H4 (cell line): ENCODE data around the gene MRPL24. TPM values are rescaled to one million over a fixed set of nuclear protein-coding genes. Genes with fewer than 3 reads are reported as not detected.
A peak's percentile ranks its signal among the peaks of the same experiment; 100 is the strongest.

Experiments
- DNase-seq: peaks from one replicate; pipeline ENCODE4 v3.0.0-alpha.2; 2015; ENCODE audit warnings: low spot score
- total RNA-seq: library from RNA; depleted of rRNA; stranded (reverse); fragments of >200 nt; shearing (Covaris generic); gene quantifications from 2 replicates; pipeline ENCODE4 v1.2.3, GENCODE V29; 2014

Gene MRPL24
- total RNA-seq, 1 experiment from 2014 or later, result 82.2 TPM

DNA sequence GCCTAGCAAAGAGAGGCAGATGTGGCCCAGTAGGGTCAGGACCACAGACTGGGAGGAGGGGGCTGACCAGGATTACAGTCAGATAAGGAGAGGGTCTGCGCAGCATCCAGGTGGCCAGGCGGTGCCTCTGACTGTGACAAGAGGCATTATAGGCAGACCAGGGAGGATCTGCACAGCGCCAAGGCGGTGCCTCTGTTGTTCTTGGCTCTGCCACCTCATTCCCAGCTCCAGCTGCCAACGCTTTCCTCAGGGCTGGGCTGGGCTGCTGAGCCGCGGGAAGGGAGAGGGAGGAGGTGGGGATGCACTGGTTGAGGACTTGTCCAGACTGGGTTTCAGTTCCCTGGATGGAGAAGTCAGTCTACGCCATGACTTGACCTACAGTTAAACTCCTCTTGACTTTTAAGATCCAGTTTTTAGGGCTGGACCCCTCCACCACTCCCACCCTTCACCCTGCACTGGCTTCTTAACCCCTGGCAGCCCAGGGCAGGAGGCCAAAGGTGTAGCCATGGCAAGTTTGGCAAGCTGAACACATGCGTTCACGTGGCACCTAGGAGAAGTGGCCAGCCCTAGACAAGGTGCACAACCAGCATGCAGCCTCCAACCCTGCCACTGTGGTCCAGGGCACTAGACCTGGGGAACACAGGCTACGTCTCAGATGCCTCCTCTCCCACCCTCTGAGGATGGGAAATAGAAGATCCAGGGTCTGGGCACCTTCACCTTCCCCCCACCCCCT, 31.0 kb downstream of the MRPL24 start:
- peak; percentile 76 for DNase-seq

DNA sequence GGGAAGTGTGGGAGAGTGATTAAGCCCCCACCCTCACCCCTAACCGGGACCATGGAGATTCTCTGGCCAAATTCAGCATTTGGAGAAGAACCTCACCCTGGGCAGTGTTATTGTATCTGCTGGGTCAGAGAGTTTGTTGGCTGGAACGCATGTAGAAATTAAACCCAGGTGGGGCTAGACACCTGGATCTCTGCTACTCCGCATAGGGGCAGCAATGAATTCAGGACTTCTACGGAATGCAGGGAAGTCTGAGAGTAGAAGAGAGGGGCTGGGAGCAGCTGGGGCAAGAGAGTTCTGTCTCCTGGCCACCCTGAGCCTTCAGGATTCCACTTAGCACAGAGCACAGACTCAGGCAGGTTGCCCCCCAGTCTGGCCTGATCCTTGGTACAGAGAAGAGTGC, 31.9 kb downstream of the MRPL24 start:
- DNase-seq, result no peak

DNA sequence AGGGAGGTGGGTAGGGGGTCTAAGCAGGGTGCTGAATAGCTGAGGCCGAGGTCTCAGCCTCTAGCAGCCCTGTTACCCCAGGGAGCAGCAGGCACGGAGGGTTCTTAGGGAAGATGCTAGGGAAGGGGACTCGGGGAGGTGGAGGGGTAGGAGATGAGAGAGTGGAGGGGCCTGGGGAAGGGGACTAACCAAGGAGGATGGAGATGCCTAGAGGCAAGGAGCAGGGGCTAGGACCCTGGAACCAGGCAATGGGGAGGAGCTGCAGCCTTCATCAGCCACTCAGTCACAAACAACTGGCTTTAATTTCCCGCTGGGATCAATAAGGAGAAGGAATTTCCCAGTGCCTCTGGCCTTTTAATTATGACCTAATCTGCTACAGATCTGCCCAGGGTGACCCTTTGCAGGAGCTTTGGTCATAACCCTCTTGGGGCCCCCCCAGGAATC, 32.6 kb downstream of the MRPL24 start:
- no peak for DNase-seq

DNA sequence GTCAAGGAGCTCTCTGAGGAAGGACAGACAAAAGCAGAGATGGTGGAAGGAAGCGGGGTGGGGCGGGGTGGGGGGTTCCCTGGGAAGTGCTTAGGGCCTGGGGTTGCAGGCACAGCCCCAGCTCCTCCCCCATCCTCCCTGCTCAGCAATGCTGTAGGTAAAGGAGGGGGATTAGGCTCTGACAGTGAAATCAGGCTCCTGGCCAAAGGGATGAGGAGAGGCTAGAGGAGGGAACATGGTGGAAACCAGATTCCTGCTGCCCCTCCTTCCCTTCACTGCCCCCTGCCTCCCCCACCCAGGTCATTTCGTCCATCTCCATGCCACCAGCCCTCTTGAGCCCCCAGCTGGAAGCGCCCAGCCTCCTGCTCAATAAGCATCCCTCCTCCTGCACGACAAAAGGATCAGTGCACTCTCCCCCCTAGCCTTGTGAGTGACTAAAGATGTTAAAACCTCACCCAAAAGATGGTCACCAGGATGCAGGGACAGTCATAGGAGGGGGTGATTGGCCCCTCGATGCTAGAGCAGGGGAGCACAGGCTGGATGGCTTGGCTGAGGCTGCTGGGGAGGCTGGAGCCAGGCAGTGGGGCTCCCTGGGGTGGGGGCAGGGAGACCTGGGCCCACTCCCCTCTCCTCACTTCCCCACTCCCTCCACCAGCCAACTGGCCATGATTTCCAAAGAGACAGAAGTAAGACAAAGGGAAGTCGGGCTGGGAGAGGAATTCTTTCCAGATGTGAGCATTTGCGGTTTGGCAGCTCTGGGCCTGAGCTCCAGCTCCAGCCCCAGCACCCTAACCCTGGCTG, 33.3 kb downstream of the MRPL24 start:
- DNase-seq, result no peak

DNA sequence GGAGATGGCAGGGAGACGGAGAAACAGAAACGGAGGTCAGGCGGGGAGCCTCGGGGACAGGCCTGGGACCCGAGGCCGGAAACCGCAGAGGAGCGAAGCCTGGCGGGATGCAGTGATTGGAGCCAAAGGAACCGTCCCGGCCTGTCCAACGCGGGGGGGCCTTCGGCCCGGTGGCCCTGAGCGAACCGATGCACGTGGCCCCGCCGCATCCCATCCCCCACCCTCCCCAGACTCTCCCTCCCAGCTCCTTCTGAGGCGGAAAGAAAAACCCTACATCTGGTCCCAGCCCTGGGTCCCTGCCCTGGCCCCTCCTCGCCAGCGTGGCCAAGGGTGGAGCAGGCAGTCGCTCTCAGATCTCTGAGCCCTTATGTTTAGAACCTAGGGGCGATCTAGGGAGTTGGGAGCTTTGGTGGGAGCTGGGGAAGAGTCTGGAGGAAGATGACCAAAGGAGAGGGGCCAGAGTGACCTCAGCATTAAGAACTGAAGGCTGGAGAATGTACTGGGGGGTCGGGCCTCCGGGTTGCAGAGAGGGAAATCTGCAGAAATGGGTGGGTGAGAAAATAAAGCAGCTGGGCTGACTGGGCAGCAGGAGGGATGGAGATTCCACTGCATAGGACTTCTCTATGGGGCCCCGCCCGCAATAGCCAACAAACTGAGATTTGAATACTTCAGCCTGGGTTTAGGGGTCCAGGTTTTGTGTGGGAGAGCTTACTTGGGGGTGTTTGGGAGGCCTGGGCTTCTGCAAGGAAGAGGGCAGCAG, 34.1 kb downstream of the MRPL24 start:
- no peak for DNase-seq

DNA sequence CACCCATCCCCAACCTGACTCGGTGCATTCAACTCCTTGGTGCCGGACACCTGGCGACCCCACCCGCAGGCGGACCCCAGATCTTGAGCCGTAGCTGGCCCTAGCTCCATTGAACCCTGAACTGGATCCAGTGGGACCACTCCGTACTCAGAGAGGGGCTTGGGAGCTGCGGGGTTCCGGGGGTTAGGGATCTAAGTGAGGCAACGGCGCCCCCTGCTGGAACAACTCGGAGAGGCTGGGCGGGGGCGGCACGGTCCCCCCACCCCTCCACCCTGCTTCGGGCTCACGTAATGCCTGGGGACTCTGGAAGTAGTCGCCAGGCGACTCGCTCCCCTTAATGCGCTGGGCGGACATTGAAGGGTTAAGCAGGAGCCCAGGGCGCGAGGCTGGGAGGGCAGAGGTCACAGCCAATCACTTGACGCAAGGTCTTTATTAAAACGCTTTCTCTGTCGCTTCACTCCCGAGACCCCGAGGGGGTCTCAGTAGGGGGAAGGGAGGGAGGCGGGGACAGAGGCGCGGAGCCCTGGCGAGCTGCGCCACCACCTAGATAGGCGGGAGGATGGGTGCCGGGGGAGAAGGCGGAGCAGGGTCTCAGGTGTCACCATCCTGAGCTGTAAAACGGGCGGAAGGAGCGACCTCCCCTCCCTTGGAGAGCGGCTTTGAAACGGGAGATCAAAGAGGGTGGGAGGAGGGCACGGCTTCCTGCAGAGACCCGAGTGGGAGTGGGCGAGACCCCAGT, 34.8 kb downstream of the MRPL24 start:
- no peak for DNase-seq

DNA sequence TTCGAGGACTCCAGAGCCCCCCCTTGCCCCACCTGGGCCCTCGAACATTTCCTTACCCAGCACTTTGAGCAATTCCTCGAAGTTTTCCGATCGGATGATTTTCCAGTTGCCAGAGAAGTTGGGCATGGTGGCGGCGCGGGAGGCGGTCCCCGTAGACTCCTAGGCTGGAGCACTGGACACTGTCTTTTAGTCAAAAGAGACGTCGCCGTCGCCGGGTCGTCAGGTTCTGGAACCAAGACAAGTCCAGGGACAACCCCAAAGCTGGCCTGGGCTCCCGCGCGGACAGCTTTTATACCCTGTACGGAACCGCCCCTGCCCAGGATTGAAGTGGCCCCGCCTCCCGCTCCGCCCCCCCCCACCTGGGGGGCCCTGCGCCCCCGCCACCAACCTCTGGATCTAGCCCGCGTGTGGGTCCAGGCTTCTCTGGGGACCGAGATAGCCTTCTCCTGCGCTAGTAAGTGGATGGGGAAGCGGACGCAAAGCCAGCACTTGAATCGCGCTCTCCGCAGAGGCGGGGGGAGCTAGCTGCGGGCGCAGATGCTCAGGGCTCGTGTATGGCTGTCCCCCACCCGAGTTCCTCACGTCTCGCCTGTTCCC, 35.5 kb downstream of the MRPL24 start, which contains the start of gene CRABP2:
TSS of gene CRABP2 (minus strand) at position 263 of the 597 bp plus-strand sequence. CDS start at position 126, 137 bp downstream.
- DNase-seq, result no peak

DNA sequence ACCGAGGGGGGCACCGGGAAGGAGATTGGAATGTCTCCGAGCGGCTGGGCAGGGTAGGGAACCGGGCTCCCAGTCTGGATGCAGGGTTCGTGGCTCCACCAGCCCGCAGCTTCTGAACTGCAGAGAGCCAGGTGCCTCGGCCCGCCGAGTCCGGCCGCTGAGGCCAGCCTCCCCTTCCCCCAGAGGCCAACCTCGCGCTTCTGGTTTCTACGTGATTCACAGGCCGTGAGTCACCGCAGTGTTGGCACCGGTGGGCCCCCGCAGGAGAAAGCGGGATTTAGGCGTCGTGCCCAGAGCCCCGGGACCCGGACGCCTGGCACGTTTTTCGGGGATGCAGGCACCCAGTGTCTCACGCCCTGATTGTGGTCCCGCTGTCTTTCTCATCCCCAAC, 36.0 kb downstream of the MRPL24 start:
- DNase-seq, result peak; percentile 54

DNA sequence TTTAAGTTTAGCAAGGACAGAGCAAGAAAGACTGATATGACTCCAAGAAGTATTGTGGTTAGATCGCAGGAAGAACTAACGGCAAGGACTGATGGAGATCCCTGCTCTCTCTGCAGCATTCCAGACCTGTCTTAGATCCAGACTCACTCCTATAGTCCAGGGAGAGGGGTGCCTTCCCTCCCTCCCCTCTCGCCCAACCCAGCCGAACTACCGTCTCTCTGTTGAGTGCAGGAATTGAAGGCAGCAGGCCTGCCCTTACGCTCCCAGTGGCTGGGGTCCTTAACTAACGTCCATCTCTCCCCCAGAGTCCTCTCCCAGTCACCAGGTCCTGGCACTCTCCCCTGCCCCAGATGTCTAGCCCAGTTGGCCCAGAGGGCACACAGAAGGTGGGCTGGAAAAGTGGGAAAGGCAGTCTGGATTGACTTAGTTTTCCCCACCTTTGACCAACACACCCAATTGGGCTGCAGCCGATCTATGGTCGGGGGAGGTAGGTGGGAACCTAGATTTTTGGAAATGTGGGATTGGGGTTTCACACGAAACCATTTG, 36.6 kb downstream of the MRPL24 start:
- DNase-seq, result no peak

DNA sequence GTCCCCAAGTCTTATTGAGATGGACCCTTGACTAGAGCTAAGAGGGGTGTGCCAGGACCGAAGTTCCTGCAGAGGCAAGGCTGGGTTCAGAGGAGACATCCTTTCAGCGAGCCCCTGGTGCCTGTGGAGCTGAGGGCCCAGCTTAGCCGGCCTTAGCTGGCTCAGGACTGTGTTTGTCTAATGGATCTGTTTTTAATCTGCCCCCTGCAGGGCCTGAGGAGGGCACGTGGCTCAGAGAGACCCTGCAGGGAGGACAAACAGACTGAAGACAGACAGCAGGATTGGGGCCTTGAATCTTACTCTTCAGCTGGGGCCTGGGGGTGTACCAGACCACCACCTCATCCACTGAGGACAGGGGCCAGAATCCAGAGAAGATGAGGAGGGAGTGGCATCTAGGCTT, 37.1 kb downstream of the MRPL24 start:
- no peak for DNase-seq

DNA sequence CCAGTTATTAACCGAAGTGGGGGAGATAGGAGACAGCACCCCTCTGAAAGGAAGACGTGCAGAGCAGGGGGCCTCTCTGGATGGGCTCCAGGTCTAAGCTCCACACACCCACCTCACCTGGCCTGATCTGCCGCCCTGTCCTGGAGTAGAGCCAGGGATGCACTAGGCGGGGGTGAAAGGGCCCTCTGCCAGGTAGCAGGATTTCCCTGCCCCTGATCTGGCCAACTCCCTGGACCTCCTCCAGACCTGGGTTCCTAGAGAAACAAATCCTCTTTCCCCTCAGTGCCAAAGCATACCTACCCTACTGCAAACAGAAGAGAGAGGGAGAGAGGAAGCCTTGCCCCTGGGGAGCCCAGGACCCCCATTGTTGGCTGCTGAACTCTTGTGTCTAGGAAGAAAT, 37.6 kb downstream of the MRPL24 start:
- no peak for DNase-seq

DNA sequence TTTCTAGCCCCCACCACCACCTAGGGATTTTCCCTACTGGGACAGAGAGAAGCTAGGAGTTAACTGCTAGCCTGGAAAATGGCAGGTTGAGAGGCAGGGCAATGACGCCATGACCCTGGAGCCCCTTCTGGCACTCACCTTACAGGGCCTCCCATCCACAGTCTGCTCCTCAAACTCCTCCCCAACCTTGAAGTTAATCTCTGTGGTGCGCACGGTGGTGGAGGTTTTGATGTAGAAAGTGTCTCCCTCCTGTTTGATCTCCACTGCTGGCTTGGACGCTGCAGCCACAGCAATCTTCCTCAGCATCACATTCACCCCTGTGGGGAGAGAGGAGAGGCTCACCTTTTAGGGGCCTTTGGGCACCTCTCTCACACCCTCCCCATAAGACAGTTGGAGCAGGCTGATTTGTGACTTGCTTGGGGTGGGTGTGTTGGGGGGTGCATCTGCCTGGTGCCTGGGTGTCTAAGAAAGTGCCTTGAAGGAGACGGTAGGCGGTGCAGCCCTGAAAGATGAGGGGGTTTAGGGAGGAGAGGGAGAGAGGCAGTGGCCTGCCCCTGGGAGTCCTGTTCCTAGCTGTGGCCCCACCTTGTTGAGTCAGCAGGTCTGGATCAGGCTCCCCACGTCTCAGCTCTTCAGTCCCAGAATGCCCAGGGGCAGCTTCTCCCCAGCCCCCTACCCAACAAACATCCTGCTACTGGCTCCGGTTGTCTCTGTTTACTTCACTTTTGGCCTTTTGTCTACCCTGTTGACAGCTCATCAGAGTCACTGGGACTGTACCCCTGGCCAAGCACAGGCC, 40.0 kb downstream of the MRPL24 start:
- no peak for DNase-seq

DNA sequence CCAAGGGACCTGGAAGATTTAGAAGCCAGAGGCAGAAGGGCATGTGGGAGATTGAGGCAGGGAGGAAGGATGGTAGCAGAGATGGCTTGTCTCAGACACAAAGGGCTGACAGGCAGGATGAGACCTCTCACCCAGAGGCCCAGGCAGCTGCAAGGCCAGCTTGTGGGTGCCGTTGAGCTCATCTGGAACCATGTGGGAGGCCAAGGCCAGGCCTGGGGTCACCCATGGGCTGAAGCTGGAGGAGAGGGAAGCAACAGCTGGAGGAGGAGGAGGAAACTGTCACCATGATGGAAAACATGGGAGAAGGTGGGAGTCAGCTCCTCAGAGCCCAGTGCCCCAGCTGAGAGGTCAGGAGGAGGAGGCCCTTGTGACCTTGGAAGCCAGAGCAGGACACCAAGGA, 41.9 kb downstream of the MRPL24 start:
- no peak for DNase-seq

DNA sequence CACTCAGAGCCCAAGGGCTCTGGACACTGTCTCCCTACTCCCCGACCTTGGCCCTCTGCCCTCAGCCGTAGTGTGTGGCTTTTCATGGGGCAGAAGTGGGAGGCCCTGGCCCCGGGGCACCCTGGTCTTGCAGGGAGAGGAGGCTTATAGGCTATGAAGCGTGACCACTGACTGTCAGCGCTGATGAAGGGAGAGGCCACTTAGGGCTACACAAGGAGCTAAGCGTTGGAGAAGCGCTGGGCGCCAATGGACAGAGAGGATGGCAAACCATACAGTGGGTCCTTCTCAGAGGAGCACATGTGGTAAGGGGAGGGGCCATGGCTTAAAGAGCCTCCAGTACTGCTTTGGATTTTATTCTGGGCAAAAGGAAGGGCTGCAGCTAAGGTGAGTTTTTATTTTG, 43.4 kb downstream of the MRPL24 start:
- DNase-seq, result no peak

DNA sequence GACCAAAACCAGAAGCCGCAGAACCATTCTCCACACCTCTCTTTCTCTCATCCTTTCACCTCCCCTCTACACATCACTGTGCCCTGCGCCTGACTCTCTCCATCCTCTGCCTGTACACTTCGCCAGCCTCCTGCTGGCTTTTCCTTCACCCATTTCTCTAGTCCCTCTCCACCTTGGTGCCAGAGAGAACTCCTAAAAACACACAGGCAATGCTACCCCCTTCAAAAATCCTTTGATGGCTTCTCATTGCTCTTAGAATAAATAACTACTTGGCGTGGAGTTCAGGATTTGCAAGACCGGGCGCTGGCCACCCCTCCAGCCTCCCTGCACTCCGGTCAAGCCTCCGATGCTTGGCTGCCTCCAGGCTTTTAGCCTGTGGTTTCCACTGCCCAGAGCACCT, 44.1 kb downstream of the MRPL24 start:
- DNase-seq, result no peak

DNA sequence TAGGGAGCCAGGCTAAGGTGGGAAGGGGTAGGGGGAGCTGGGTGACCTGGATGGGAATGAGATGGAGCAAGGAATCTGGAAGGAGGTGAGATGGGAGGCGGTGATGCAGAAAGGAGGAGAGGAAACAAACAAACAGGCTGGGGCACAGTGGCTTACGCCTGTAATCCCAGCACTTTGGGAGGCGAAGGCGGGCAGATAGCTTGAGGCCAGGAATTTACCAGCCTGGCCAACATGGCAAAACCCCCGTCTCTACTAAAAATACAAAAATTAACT, 46.3 kb downstream of the MRPL24 start:
- no peak for DNase-seq

DNA sequence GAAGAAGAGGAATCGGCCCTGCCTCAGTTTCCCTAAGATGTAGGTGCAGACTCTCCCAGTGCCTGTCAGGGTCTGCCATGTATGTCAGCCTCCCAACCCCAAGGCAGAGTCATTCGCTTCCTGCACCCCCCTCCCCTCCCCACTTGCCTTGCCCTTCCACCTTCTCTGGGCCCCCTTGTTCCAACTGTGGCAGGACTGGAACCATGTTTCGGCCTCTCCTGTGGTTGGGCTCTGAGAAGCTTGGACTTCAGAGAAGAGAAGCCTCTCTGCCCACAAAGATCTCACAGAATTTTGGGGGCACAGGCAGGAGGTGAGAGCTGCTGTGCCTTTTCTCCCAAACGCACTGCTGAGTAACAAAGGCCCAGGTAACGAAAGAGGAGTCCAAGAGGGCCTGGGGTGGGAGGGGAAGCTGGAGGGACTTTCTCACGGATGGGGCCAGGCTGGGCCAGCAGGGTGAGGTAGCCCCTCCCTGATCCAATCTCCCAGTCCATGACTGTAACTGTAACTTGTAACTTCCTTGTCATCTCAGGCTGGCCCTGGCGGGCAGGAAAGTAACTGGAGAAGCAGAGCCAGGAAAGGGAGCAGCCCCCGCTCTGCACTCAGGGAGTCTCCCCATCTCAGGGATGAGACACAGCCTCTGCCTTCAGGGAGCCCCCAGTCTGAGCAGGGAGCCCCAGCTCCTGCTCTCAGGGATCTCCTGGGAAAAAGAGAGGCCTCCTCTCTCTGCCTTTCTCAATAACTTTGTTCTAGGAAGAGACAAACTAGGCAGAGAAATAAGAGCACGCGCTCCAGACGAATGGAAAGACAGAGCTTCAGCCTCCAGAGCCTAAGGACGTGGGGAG, 46.8 kb downstream of the MRPL24 start:
- DNase-seq, result no peak

DNA sequence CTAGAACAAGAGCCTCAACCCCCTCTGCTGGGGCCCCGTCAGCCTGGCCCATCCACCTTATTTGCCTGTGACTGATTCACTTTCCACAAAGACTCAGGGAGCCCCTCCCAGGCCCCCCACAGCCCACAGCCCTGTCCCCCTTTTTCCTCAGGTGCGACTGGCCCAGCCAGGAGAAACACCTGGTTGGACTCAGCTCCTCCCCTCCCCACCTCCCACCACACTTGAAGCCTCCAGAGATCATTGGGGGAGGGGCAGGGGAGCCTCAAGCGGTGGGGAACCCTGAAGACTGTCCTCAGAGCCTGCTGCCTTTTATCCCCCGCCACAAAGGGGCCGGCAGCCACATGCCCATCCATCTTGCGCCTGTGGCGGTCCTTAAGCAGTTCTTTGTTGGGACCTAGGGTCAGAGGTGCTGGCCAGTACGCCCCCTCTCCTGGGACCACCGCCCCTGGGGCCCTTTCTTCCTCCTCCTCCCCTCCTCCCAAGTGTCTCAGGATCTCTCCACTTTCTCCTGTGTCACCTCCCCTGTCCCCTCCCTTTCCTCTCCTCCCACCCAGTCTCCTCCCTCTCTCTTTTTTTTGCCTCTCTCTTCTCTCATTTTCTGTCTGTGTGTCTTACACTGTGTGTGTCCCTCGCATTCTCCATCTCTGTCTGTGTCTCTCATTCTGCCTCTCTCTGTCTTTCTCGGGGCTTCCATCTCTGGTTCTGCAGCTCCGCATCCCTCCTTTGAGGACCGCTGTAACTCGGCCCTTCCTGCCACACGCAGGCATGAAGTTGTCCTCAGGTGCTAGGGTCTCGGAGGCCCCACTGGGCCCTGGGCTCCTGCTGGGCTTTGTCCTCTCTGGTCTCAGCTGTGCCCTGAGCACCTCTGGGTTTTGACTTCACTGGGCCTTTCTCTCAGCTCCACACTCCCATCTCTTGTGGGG, 47.7 kb downstream of the MRPL24 start:
- DNase-seq, result no peak
